MG63 (cell line): Measurements from ENCODE around the gene EFNA5. TPM values are rescaled to one million over a fixed set of nuclear protein-coding genes. Genes with fewer than 3 reads are reported as not detected.

Source experiments
- DNase-seq: peaks from one replicate; pipeline ENCODE4 v3.0.0-alpha.2; 2020
- H3K27me3 ChIP-seq: fragments of 250-450 bp; sonication (Bioruptor Pico); 2 replicates; pipeline ENCODE4 v1.5.1; 2020; ENCODE audit warnings: mild to moderate bottlenecking, moderate library complexity
- H3K36me3 ChIP-seq: fragments of 250-450 bp; sonication (Bioruptor Pico); 2 replicates; pipeline ENCODE4 v1.5.1; 2020; ENCODE audit warnings: mild to moderate bottlenecking, moderate library complexity
- H3K4me3 ChIP-seq: fragments of 250-450 bp; sonication (Bioruptor Pico); 2 replicates; pipeline ENCODE4 v1.5.1; 2020; ENCODE audit warnings: mild to moderate bottlenecking, moderate library complexity
- H3K9me3 ChIP-seq: fragments of 250-450 bp; sonication (Bioruptor Pico); 2 replicates; pipeline ENCODE4 v1.5.1; 2020; ENCODE audit warnings: mild to moderate bottlenecking, moderate library complexity
- total RNA-seq: library from RNA; depleted of rRNA; stranded (reverse); fragments of >200 nt; shearing (Covaris generic); gene quantifications from 2 replicates; pipeline ENCODE4 v1.2.3, GENCODE V29; 2014; ENCODE audit warnings: low replicate concordance

Gene EFNA5
- total RNA-seq, 1 experiment from 2014 or later, result 0.56 TPM

GRCh38 chr5:107661038-107661649, 9.6 kb downstream of the EFNA5 start:
- DNase-seq, result no peak
- Histone ChIP-seq H3K9me3 (no peaks in the 10 kb centered on the region), H3K36me3 (no peaks in the 10 kb centered on the region), H3K4me3 (no peak overlapping the region), H3K27me3 (peaks cover 7% of the 10 kb centered on the region)

GRCh38 chr5:107658528-107658927, 12.2 kb downstream of the EFNA5 start:
- H3K27me3 ChIP-seq, result peaks cover 7% of the 10 kb centered on the region

DNA sequence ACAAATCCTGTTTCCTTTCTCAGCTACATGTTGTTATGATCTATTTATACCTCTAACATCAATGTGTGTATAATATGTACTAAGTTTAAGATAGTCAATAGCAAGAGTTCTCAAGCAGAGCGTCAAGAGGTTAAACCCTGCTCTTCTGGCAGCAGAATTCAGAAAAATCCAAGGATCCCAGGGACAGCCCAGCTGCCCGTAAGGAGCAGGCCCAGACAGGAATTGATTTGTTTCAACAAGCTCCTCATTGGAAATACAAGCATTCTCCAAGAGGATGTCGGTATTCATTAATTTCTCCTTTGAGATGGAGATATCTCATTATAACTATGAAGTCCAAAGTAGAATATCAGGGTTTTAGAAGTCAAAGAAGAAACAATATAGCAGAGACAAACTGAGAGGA, 14.9 kb downstream of the EFNA5 start:
- peaks cover 7% of the 10 kb centered on the region for H3K27me3 ChIP-seq
- H3K36me3 ChIP-seq, result no peaks in the 10 kb centered on the region
- no peak for DNase-seq
- no peaks in the 10 kb centered on the region for H3K9me3 ChIP-seq
- H3K4me3 ChIP-seq, result no peak overlapping the region

More at GRCh38 chr5:107658528-107658927, 12.2 kb downstream of the EFNA5 start:
- no peaks in the 10 kb centered on the region for H3K9me3 ChIP-seq
- no peaks in the 10 kb centered on the region for H3K36me3 ChIP-seq
- DNase-seq, result no peak
- H3K4me3 ChIP-seq, result no peak overlapping the region

GRCh38 chr5:107654827-107655226, 15.9 kb downstream of the EFNA5 start:
- H3K36me3 ChIP-seq, result no peaks in the 10 kb centered on the region
- DNase-seq, result no peak
- H3K9me3 ChIP-seq, result no peaks in the 10 kb centered on the region
- peaks cover 7% of the 10 kb centered on the region for H3K27me3 ChIP-seq
- no peak overlapping the region for H3K4me3 ChIP-seq

DNA sequence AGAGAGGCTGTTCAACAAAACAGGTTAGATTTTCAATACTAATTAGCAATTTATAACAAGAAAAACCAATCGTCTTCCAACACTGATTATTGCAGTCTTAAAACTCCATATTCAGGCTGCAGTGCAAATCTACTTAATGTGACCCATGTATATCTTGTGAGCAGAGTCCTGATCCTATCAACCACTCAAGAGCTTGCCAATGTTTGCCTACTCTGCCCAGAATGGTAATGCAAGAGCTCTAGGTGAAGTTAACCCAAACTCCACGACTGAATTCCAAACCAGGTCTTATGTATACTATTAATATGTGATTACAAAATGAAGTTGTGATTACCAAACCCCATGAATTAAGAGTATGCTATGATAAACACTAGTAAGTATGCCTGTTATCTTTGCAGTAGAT, 17.1 kb downstream of the EFNA5 start:
- no peaks in the 10 kb centered on the region for H3K9me3 ChIP-seq
- H3K36me3 ChIP-seq, result no peaks in the 10 kb centered on the region
- H3K27me3 ChIP-seq, result peaks cover 7% of the 10 kb centered on the region
- no peak overlapping the region for H3K4me3 ChIP-seq
- no peak for DNase-seq

- DNase-seq, result no peak
- Histone ChIP-seq H3K36me3 (no peaks in the 10 kb centered on the region), H3K4me3 (no peak overlapping the region), H3K27me3 (peaks cover 2% of the 10 kb centered on the region), H3K9me3 (no peaks in the 10 kb centered on the region)
Measured at GRCh38 chr5:107652839-107653607, 17.7 kb downstream of the EFNA5 start.

DNA sequence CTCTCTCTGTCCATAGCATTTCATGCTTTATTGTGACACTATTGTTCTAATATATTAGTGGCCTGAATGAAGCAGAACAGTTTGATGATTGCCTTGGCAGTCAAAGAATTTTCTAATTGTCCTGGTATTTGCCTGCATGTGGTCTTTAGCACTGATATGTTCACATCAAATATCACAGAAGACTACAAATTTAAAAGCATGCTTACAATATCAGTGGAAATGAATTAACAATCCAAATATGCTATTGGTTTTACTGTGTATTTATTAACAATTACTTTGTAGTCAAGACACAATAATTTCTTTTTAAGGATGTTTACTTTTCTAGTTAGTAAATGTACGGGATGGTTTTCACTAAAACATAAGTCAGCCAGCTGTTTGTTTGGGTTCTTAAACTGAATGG, 18.3 kb downstream of the EFNA5 start:
- no peak for DNase-seq
- Histone ChIP-seq H3K9me3 (no peaks in the 10 kb centered on the region), H3K36me3 (no peaks in the 10 kb centered on the region), H3K4me3 (no peak overlapping the region), H3K27me3 (no peaks in the 10 kb centered on the region; the same call in 1 of the 2 replicates)

DNA sequence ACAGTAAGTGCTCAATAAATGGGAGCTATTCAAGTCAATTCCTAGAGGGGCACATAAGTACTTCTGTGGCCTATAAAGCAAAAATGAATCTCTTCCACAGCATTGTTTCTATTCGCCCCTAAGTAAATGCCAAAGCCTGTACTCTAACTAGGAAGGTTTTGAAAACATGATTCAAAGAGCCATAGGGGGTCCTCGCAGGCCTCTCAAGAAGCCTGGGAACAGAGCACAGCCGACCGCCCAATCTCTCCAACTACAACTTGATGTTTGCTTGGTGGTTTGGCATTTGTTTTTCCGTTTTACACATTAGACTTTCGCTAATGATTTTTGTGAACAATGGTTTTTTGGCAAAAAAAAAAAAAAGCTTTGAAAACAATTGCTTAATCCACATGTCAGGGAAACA, 19.4 kb downstream of the EFNA5 start:
- no peaks in the 10 kb centered on the region for H3K36me3 ChIP-seq
- H3K4me3 ChIP-seq, result no peak overlapping the region
- H3K27me3 ChIP-seq, result no peaks in the 10 kb centered on the region
- no peak for DNase-seq
- no peaks in the 10 kb centered on the region for H3K9me3 ChIP-seq

- Histone ChIP-seq H3K9me3 (no peaks in the 10 kb centered on the region), H3K4me3 (no peak overlapping the region), H3K27me3 (no peaks in the 10 kb centered on the region), H3K36me3 (no peaks in the 10 kb centered on the region)
- no peak for DNase-seq
Measured at GRCh38 chr5:107646418-107646817, 24.3 kb downstream of the EFNA5 start.

- Histone ChIP-seq H3K27me3 (no peaks in the 10 kb centered on the region), H3K36me3 (no peaks in the 10 kb centered on the region), H3K4me3 (no peak overlapping the region), H3K9me3 (no peaks in the 10 kb centered on the region)
- DNase-seq, result no peak
Measured at GRCh38 chr5:107640568-107640967, 30.2 kb downstream of the EFNA5 start.

GRCh38 chr5:107639990-107640389, 30.7 kb downstream of the EFNA5 start:
- Histone ChIP-seq H3K9me3 (no peaks in the 10 kb centered on the region), H3K4me3 (no peak overlapping the region), H3K27me3 (no peaks in the 10 kb centered on the region), H3K36me3 (no peaks in the 10 kb centered on the region)
- no peak for DNase-seq

GRCh38 chr5:107636555-107636954, 34.2 kb downstream of the EFNA5 start:
- H3K36me3 ChIP-seq, result no peaks in the 10 kb centered on the region
- no peaks in the 10 kb centered on the region for H3K9me3 ChIP-seq
- no peak for DNase-seq
- no peaks in the 10 kb centered on the region for H3K27me3 ChIP-seq
- no peak overlapping the region for H3K4me3 ChIP-seq

DNA sequence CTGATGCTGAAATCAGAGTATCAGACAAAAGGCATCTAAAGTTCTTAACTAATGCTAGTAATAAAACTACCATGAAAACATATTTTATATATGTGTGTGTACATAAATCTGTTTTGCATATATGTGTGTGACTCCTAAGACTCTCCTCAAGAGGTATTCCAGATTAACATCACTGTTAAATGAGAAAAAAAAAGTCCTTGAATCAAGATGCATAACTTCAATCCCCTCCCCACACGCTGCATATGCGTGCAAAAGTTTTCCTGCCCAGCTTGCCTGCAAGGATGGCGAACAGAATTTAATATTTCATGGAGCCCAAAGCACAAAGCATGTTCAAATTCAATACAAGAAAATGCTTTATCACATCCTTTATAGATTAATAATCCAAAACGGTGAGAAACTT, 34.7 kb downstream of the EFNA5 start:
- Histone ChIP-seq H3K4me3 (no peak overlapping the region), H3K27me3 (no peaks in the 10 kb centered on the region), H3K9me3 (no peaks in the 10 kb centered on the region), H3K36me3 (no peaks in the 10 kb centered on the region)
- DNase-seq, result no peak

- H3K4me3 ChIP-seq, result no peak overlapping the region
- H3K36me3 ChIP-seq, result no peaks in the 10 kb centered on the region
- H3K27me3 ChIP-seq, result no peaks in the 10 kb centered on the region
- H3K9me3 ChIP-seq, result no peaks in the 10 kb centered on the region
- no peak for DNase-seq
Measured at GRCh38 chr5:107634981-107635848, 35.5 kb downstream of the EFNA5 start.

GRCh38 chr5:107633171-107633901, 37.4 kb downstream of the EFNA5 start:
- peak; percentile 30 for DNase-seq
- no peak overlapping the region for H3K4me3 ChIP-seq
- no peaks in the 10 kb centered on the region for H3K9me3 ChIP-seq
- no peaks in the 10 kb centered on the region for H3K27me3 ChIP-seq
- H3K36me3 ChIP-seq, result no peaks in the 10 kb centered on the region

DNA sequence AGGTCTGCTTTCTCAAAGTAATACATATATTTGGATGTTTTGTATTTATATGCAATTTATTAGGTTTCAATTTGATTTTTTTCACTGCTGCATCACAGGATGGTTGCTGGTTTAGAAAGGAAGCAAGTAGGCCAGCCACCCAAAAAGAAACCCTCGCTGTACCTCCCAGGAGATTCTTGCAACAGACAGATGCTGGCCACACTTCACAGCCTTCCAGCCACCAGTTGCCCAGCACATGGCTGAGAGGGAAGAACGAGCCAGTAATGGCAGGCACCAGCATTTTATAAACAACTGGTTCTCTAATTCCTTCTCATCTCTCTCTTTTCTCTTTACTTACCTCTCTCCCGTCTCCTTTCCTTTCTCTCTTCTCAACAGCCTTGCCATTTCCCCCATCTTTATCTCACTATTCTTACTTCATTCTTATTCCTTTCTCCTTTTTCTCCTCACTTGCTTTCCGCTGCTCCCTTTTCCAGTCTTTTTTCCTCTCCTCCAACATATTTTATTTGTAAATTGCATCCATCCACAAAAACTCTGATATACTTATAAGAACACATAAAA, 38.9 kb downstream of the EFNA5 start:
- H3K9me3 ChIP-seq, result no peaks in the 10 kb centered on the region
- H3K27me3 ChIP-seq, result no peaks in the 10 kb centered on the region
- H3K36me3 ChIP-seq, result no peaks in the 10 kb centered on the region
- DNase-seq, result no peak
- H3K4me3 ChIP-seq, result no peak overlapping the region
